H1 (cell line): Measurements from ENCODE around the gene ENTPD8. TPM values are rescaled to one million over a fixed set of nuclear protein-coding genes. Genes with fewer than 3 reads are reported as not detected.

Source experiments
- CTCF ChIA-PET: fragments of 300-600 bp; sonication (Branson Sonifier 250); formaldehyde crosslinking; loops from one replicate; lab custom pipeline; 2021; ENCODE audit not compliant: partially characterized antibody; lab: Charles Lee
- POLR2A ChIA-PET: fragments of 300-600 bp; sonication (Branson Sonifier 250); formaldehyde crosslinking; loops from one replicate; lab custom pipeline; 2021; ENCODE audit warnings: inconsistent platforms; ENCODE audit not compliant: partially characterized antibody; lab: Charles Lee
- DNase-seq, 2 experiments: peaks; one replicate each; pipeline versions ENCODE4 v3.0.0 to v3.0.0-alpha.2; 2010 to 2022; ENCODE audit warnings: low spot score in 2 of 2, low read depth in 1 of 2, mixed read lengths in 1 of 2
- FAIRE-seq: peaks from 2 replicates; lab custom pipeline; 2011; peaks lifted over from hg19 to GRCh38; lab: Jason Lieb, UNC
- H2AFZ ChIP-seq: 2 replicates; pipeline ENCODE4 v1.8.1; 2012; ENCODE audit warnings: low read length, inconsistent platforms
- H2AK5ac ChIP-seq: 2 replicates; pipeline ENCODE4 v1.6.1; 2013; ENCODE audit warnings: low read depth, low read length
- H2BK120ac ChIP-seq: replicated peaks from 2 replicates; pipeline ENCODE3; 2013; ENCODE audit warnings: low read depth, low read length, inconsistent platforms
- H2BK12ac ChIP-seq: 2 replicates; pipeline ENCODE4 v1.6.1; 2013; ENCODE audit warnings: low read depth, low read length
- H2BK15ac ChIP-seq: 2 replicates; pipeline ENCODE4 v1.6.1; 2013; ENCODE audit warnings: low read length
- H2BK20ac ChIP-seq: 2 replicates; pipeline ENCODE4 v1.6.1; 2013; ENCODE audit warnings: low read length
- H2BK5ac ChIP-seq: 2 replicates; pipeline ENCODE4 v1.6.1; 2013; ENCODE audit warnings: low read depth, low read length
- H3K14ac ChIP-seq: 2 replicates; pipeline ENCODE4 v1.6.1; 2013; ENCODE audit warnings: inconsistent platforms; ENCODE audit not compliant: insufficient read length
- H3K18ac ChIP-seq: 2 replicates; pipeline ENCODE4 v1.6.1; 2013; ENCODE audit warnings: low read length; ENCODE audit errors: extremely low read depth
- H3K23ac ChIP-seq: 2 replicates; pipeline ENCODE4 v1.6.1; 2013; ENCODE audit warnings: inconsistent platforms; ENCODE audit not compliant: insufficient read length
- H3K23me2 ChIP-seq: 2 replicates; pipeline ENCODE4 v1.6.1; 2013; ENCODE audit warnings: low read depth, low read length
- H3K27ac ChIP-seq: 2 replicates; pipeline ENCODE4 v1.6.1; 2011; ENCODE audit warnings: low read depth, low read length, inconsistent platforms
- H3K27me3 ChIP-seq, 4 experiments: replicated peaks in 1 of 4; 1 replicate in 1 of 4; 2 replicates in 3 of 4; pipeline versions ENCODE4 v1.6.1 to v1.8.1; 2011 to 2013; ENCODE audit warnings: low read length in 3 of 4, mild to moderate bottlenecking in 3 of 4, inconsistent platforms in 2 of 4, mixed read lengths in 2 of 4, moderate library complexity in 1 of 4; ENCODE audit not compliant: control insufficient read depth in 3 of 4, insufficient read depth in 3 of 4; ENCODE audit errors: extremely low read depth in 1 of 4
- H3K36me3 ChIP-seq, 4 experiments: 2 replicates each; pipeline versions ENCODE4 v1.6.1 to v1.8.1; 2011 to 2013; ENCODE audit warnings: mild to moderate bottlenecking in 4 of 4, low read length in 3 of 4, moderate library complexity in 2 of 4, control low read depth in 1 of 4, inconsistent platforms in 1 of 4; ENCODE audit not compliant: insufficient read depth in 4 of 4, control insufficient read depth in 2 of 4
- H3K4ac ChIP-seq: replicated peaks from 2 replicates; pipeline ENCODE3; 2013; ENCODE audit warnings: low read length, low read depth, mixed read lengths, inconsistent platforms; ENCODE audit not compliant: insufficient read length
- H3K4me1 ChIP-seq, 4 experiments: replicated peaks in 1 of 4; 1 replicate in 1 of 4; 2 replicates in 3 of 4; pipeline versions ENCODE4 v1.6.1 to v1.8.1; 2011 to 2013; ENCODE audit warnings: low read length in 3 of 4, inconsistent platforms in 2 of 4, mixed read lengths in 1 of 4; ENCODE audit not compliant: insufficient read depth in 4 of 4, control insufficient read depth in 3 of 4
- H3K4me2 ChIP-seq, 2 experiments: 2 replicates each; pipeline versions ENCODE4 v1.6.1 to v1.8.1; 2011 to 2013; ENCODE audit warnings: low read depth in 2 of 2, low read length in 2 of 2, control low read depth in 1 of 2, inconsistent platforms in 1 of 2, mild to moderate bottlenecking in 1 of 2; ENCODE audit not compliant: insufficient read depth in 1 of 2
- H3K4me3 ChIP-seq, 4 experiments: fragments of 200-600, 300-600 bp in 1 of 4; sonication (generic), shearing (Covaris generic), sonication (Bioruptor Twin) in 1 of 4; 2 replicates each; pipeline versions ENCODE4 v1.5.1 to v1.8.1; 2011 to 2016; ENCODE audit warnings: low read length in 4 of 4, low read depth in 3 of 4, control low read depth in 2 of 4, inconsistent platforms in 2 of 4, mild to moderate bottlenecking in 2 of 4, mixed read lengths in 1 of 4, moderate library complexity in 1 of 4; ENCODE audit not compliant: insufficient read depth in 2 of 4; ENCODE audit errors: extremely low read depth in 1 of 4
- H3K56ac ChIP-seq: replicated peaks from 2 replicates; pipeline ENCODE3; 2013; ENCODE audit warnings: low read depth, mild to moderate bottlenecking, mixed read lengths, low read length, inconsistent platforms; ENCODE audit not compliant: insufficient read length
- H3K79me1 ChIP-seq: 2 replicates; pipeline ENCODE4 v1.6.1; 2013; ENCODE audit warnings: low read depth, low read length, control low read depth
- H3K79me2 ChIP-seq, 2 experiments: 2 replicates each; pipeline versions ENCODE4 v1.6.1 to v1.8.1; 2012 to 2013; ENCODE audit warnings: low read length in 2 of 2, mild to moderate bottlenecking in 2 of 2, inconsistent platforms in 1 of 2; ENCODE audit not compliant: insufficient read depth in 2 of 2, control insufficient read depth in 1 of 2
- H3K9ac ChIP-seq, 4 experiments: replicated peaks in 1 of 4; 1 replicate in 1 of 4; 2 replicates in 3 of 4; pipeline versions ENCODE4 v1.6.1 to v1.8.1; 2011 to 2013; ENCODE audit warnings: low read depth in 3 of 4, low read length in 3 of 4, control low read depth in 2 of 4, mild to moderate bottlenecking in 2 of 4, moderate library complexity in 2 of 4, inconsistent platforms in 1 of 4; ENCODE audit errors: extremely low read depth in 1 of 4
- H3K9me3 ChIP-seq, 2 experiments: 2 replicates each; pipeline versions ENCODE4 v1.6.1 to v1.8.1; 2012 to 2013; ENCODE audit warnings: mild to moderate bottlenecking in 2 of 2, moderate library complexity in 2 of 2, control low read depth in 1 of 2, inconsistent platforms in 1 of 2, low read depth in 1 of 2, low read length in 1 of 2, mixed read lengths in 1 of 2; ENCODE audit not compliant: insufficient read depth in 2 of 2
- H4K20me1 ChIP-seq, 2 experiments: replicated peaks in 1 of 2; 2 replicates each; pipeline versions ENCODE3 to v1.8.1; 2011 to 2013; ENCODE audit warnings: inconsistent platforms in 2 of 2, low read length in 2 of 2, mild to moderate bottlenecking in 1 of 2; ENCODE audit not compliant: insufficient read depth in 2 of 2, control insufficient read depth in 1 of 2
- H4K5ac ChIP-seq: 2 replicates; pipeline ENCODE4 v1.6.1; 2013; ENCODE audit warnings: low read length, low read depth, mixed read lengths, inconsistent platforms; ENCODE audit not compliant: insufficient read length
- H4K8ac ChIP-seq: 2 replicates; pipeline ENCODE4 v1.8.0; 2013; ENCODE audit warnings: mild to moderate bottlenecking, moderate library complexity, low read length, inconsistent platforms; ENCODE audit not compliant: insufficient read depth; ENCODE audit errors: extremely low read depth
- H4K91ac ChIP-seq: replicated peaks from 2 replicates; pipeline ENCODE3; 2013; ENCODE audit warnings: low read length, mixed read lengths, inconsistent platforms; ENCODE audit not compliant: insufficient read length
- EZH2 ChIP-seq: fragments of 200-600 bp; sonication (generic); IDR thresholded peaks from 2 replicates; pipeline ENCODE4 v1.7.1; 2012; ENCODE audit warnings: low read depth, mild to moderate bottlenecking, moderate library complexity, low read length, inconsistent platforms; ENCODE audit not compliant: severe bottlenecking
- POLR2A ChIP-seq, 2 experiments: IDR thresholded peaks; 1 replicate in 1 of 2; 2 replicates in 1 of 2; pipeline ENCODE4 v1.6.1; 2011; ENCODE audit warnings: low read depth in 2 of 2, low read length in 2 of 2, mild to moderate bottlenecking in 2 of 2; ENCODE audit errors: control extremely low read depth in 1 of 2
- SRF ChIP-seq: IDR thresholded peaks from 2 replicates; pipeline ENCODE4 v1.6.1; 2011; ENCODE audit warnings: mild to moderate bottlenecking, low read depth, low read length, moderate library complexity
- TEAD4 ChIP-seq: IDR thresholded peaks from 2 replicates; pipeline ENCODE4 v1.6.1; 2012; ENCODE audit warnings: low read depth, low read length, inconsistent platforms, mixed read lengths
- WGBS, 2 experiments: shearing (Covaris generic) in 1 of 2; methylation state at CpG; one replicate each; pipeline versions ENCODE4 v1.1.6 to v1.1.7; 2013 to 2015; ENCODE audit warnings: low lambda C conversion rate in 2 of 2, mixed read lengths in 2 of 2, inconsistent platforms in 1 of 2, low coverage in 1 of 2, missing lambda C conversion rate in 1 of 2; ENCODE audit not compliant: insufficient replicate concordance in 2 of 2, insufficient coverage in 1 of 2, insufficient read length in 1 of 2; ENCODE audit errors: extremely low coverage in 1 of 2, missing lambda C conversion rate in 1 of 2; 5-methylcytosine and 5-hydroxymethylcytosine counted together
- polyA plus RNA-seq, 7 experiments: library from polyadenylated mRNA; depleted of rRNA in 3 of 7; stranded (reverse) in 5 of 7; unstranded in 2 of 7; fragments of >200 nt in 5 of 7; fragments of 200-250 nt in 2 of 7; gene quantifications; 1 replicate in 5 of 7; 2 replicates in 1 of 7; 4 replicates in 1 of 7; pipeline versions ENCODE4 v1.2.1 to v1.2.3, GENCODE V29; 2011 to 2013; ENCODE audit warnings: missing spikeins in 2 of 7, mixed read lengths in 2 of 7
- total RNA-seq: library from RNA; stranded (reverse); fragmentation: NEBNext Ultra II Directional; extraction: Animal tissue kit (Norgen Biotek cat#: 25700); gene quantifications from 2 replicates; pipeline ENCODE4 v1.2.1, GENCODE V29; 2021

ENTPD8 gene
- total and polyA plus RNA-seq, 2 of the 8 experiments (the other 6 are each of a cell fraction or from before 2014, with no cell fraction given) = 0.48 to 0.51 TPM

- peaks cover 3% of the 10 kb centered on the region; the same call in 1 of the 2 replicates for H3K79me1 ChIP-seq
- no peak within 1 kb of the TSS for H2BK120ac ChIP-seq
- H3K4me2 ChIP-seq = peak within 1 kb of the TSS; percentile 75 to 93
- H3K9ac ChIP-seq = peak within 1 kb of the TSS in 3 of 4 experiments; percentile 24 to 70 (median 45); a peak in 4 of 7 replicates
- H2BK15ac ChIP-seq = peak within 1 kb of the TSS; percentile 72; the same call in 1 of the 2 replicates
- peak within 1 kb of the TSS; percentile 79; the same call in 1 of the 2 replicates for H4K8ac ChIP-seq
- H3K27me3 ChIP-seq = peaks cover 0 to 19% (median 13%) of the 10 kb centered on the region in 4 experiments; a peak in 5 of 7 replicates
- H3K4me3 ChIP-seq = peak within 1 kb of the TSS; percentile 43 to 89 (median 54)
- peaks cover 0 to 10% of the 10 kb centered on the region in 2 experiments for H4K20me1 ChIP-seq
- peak; percentile 47 to 97 for DNase-seq
- H2BK20ac ChIP-seq = no peak within 1 kb of the TSS
- H3K4me1 ChIP-seq = peaks cover 0 to 28% (median 18%) of the 10 kb centered on the region in 4 experiments; a peak in 6 of 7 replicates
- H3K23ac ChIP-seq = no peak within 1 kb of the TSS
- no peak within 1 kb of the TSS for H2AK5ac ChIP-seq
- no peaks in the 10 kb centered on the region; a peak in 1 of 4 replicates for H3K9me3 ChIP-seq
- H3K23me2 ChIP-seq = peaks cover 11% of the 10 kb centered on the region; the same call in 1 of the 2 replicates
- H3K56ac ChIP-seq = no peak within 1 kb of the TSS
- peaks cover 0 to 14% (median 7%) of the 10 kb centered on the region in 4 experiments; a peak in 6 of 8 replicates for H3K36me3 ChIP-seq
- WGBS, 2 experiments = 1% methylated on average over 22 of the region's 62 CpGs; no CpG with 5 or more reads in 1 of the 2 experiments
- no peak within 1 kb of the TSS for H4K91ac ChIP-seq
- no peak within 1 kb of the TSS; the same call in 1 of the 2 replicates for H2AFZ ChIP-seq
- CTCF ChIA-PET = interaction anchor here (0.7 kb wide), 1 partner anchor 13 kb away, joined by 3 read pairs; no protein-coding TSS in a partner anchor
- no peak within 1 kb of the TSS for H4K5ac ChIP-seq
- H3K27ac ChIP-seq = no peak within 1 kb of the TSS
- peak within 1 kb of the TSS; percentile 39; the same call in 1 of the 2 replicates for H2BK12ac ChIP-seq
- H3K4ac ChIP-seq = no peak within 1 kb of the TSS
- H2BK5ac ChIP-seq = no peak within 1 kb of the TSS
- H3K14ac ChIP-seq = no peak within 1 kb of the TSS
- H3K79me2 ChIP-seq = no peaks in the 10 kb centered on the region; a peak in 1 of 4 replicates
- FAIRE-seq = no peak
- H3K18ac ChIP-seq = peak within 1 kb of the TSS; percentile 78
- POLR2A ChIA-PET = no interaction called here
- TF ChIP-seq POLR2A (IDR thresholded peaks at IDR 0.05; ENCODE audit: control extremely low read depth in 1 of 2, low read depth in 2 of 2, low read length in 2 of 2) (peak in 1 of 2 experiments; percentile 68; a peak in 2 of 3 replicates), EZH2 (no peak), SRF (no peak), TEAD4 (no peak)
These were observed 18.0 kb upstream of the ENTPD8 start, which contains the start of gene NSMF for GRCh38 chr9:137459152-137459600. Gene NSMF (minus strand): TSS chr9:137459334. CDS start chr9:137459102, 232 bp downstream.
